Right ventricle myocardium inferior (tissue), 1 donor: ENCODE results near the gene TEX55. TPM values are rescaled to one million over a fixed set of nuclear protein-coding genes. Genes with fewer than 3 reads are reported as not detected.

ENCODE experiments used
- ATAC-seq: fragments of 200-7000 bp; cut with Tn5 transposase; one replicate; pipeline ENCODE4 v1.9.1; 2020; ENCODE audit warnings: mild to moderate bottlenecking, moderate library complexity
- DNase-seq: peaks from one replicate; pipeline ENCODE4 v3.0.0; 2021; ENCODE audit errors: missing footprints
- intact Hi-C: fragments of 100-400 bp; cut with DNase I; formaldehyde crosslinking; loops from one replicate; pipeline ENCODE4 v1.11.0; 2022
- total RNA-seq: library from RNA; stranded (reverse); fragmentation: NEBNext Ultra II Directional; extraction: Animal tissue kit (Norgen Biotek cat#: 25700); gene quantifications from one replicate; pipeline ENCODE4 v1.2.1, GENCODE V29; 2021
- donor health status: DM: no; HTN: yes; CAD: no; lungs with severe emphysema.

TEX55 gene
- total RNA-seq, 1 donor from 2014 or later = not detected

DNA sequence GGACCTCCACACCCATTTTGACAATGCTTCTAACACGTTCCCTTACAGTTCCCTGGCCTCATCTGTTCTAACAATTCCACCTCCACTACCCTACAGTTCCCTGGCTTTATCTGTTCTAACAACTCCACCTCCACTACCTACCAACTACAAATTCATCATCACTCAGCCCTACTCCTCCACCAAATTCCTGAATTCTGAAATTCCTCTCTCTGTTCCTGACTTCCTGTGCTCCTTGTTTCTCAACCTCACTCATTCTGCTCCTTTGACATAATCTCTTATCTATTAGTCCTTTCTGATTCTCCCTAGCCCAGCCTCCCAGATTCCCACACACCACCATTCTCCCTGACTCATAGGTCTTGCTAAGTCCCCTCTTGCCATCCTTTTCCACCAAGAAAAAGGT is 49.9 kb downstream of the TEX55 start:
- DNase-seq (no peak), ATAC-seq (no peak)
- intact Hi-C loops = no loop called here

Other genes starting within 250 kb of the TEX55 start
- gene IGSF11, start 111.3 kb upstream of the TEX55 start, total RNA-seq = 3.1 TPM
- gene UPK1B, start 27.4 kb downstream of the TEX55 start, total RNA-seq = 0.11 TPM
- 12.0 TPM for gene B4GALT4, start 94.7 kb downstream of the TEX55 start, total RNA-seq
- gene ARHGAP31, start 148.2 kb downstream of the TEX55 start, total RNA-seq = 42.8 TPM